OCI-LY7 (cell line): ENCODE data around the gene PSPH.
"Not testable (repeated sequence)": the region's sequence is repeated elsewhere in the genome, so short reads cannot be mapped to it uniquely, and the experiment has no call there.

Experiments used
- CTCF ChIP-seq: fragments of 200-600 bp; sonication (generic); conservative IDR thresholded peaks from 2 replicates; pipeline ENCODE4 v1.5.1; 2014; ENCODE audit warnings: mild to moderate bottlenecking, antibody characterized with exemption, low read length, moderate library complexity, mixed read lengths
- EZH2phosphoT487 ChIP-seq: fragments of 200-600 bp; sonication (generic); IDR thresholded peaks from 2 replicates; pipeline ENCODE4 v1.6.1; 2018; ENCODE audit warnings: low read depth, borderline replicate concordance, mild to moderate bottlenecking, mixed run types, antibody characterized with exemption, low read length, moderate library complexity, mixed read lengths

- not testable (repeated sequence) for TF ChIP-seq CTCF, EZH2phosphoT487
Observed at GRCh38 chr7:56048763-56049162, 2.5 kb downstream of the PSPH start.
